Measurements from ENCODE around the gene TMEM165.

DNA sequence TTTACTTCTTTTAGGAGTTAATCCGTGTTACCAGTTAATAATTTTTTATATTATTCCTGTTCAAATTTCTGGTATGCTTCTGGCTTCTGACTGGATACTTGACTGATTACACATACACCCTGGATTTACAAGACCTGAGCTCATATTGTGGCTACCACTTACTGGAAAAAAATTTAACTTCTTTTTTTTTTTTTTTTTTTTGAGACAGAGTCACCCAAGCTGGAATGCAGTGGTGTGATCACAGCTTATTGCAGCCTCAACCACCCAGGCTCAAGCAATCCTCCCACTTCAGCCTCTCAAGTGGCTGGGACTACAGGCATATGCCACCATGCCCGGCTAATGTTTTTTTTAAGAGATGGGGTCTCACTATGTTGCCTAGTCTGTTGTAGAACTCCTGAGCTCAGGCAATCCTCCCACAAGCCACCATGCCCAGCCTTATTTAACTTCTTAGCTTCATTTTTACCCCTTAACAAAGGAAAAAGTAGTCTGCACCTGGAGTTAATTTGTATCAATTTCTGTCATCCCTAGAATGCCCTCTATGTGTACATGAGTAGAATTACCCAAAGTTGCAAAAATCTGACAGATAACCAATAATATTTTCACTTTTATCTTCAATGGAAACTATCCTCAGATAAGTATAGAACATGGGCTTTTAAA, 50.3 kb downstream of the TMEM165 start:
- TF ChIP-seq EZH2phosphoT487 (conservative IDR thresholded peaks at IDR 0.05; ENCODE audit: low read length): no peak
- TF ChIP-seq, protein P1, sequence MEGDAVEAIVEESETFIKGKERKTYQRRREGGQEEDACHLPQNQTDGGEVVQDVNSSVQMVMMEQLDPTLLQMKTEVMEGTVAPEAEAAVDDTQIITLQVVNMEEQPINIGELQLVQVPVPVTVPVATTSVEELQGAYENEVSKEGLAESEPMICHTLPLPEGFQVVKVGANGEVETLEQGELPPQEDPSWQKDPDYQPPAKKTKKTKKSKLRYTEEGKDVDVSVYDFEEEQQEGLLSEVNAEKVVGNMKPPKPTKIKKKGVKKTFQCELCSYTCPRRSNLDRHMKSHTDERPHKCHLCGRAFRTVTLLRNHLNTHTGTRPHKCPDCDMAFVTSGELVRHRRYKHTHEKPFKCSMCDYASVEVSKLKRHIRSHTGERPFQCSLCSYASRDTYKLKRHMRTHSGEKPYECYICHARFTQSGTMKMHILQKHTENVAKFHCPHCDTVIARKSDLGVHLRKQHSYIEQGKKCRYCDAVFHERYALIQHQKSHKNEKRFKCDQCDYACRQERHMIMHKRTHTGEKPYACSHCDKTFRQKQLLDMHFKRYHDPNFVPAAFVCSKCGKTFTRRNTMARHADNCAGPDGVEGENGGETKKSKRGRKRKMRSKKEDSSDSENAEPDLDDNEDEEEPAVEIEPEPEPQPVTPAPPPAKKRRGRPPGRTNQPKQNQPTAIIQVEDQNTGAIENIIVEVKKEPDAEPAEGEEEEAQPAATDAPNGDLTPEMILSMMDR (IDR thresholded peaks at IDR 0.05; ENCODE audit: insufficient read depth, low read length, poor library complexity, severe bottlenecking): no peak
